Endothelial cell of umbilical vein (primary cell): Measurements from ENCODE around the gene NSD2. TPM values are rescaled to one million over a fixed set of nuclear protein-coding genes. Genes with fewer than 3 reads are reported as not detected.

ENCODE experiments used
- BruUV-seq: library from RNA; stranded (reverse); fragments of 400-500 nt; replicated peaks from 2 replicates; lab custom pipeline; 2021; lab: Mats Ljungman, UMichigan
- CTCF ChIA-PET: fragments of 300-600, 350-600 bp; sonication (Branson Sonifier 250); formaldehyde crosslinking; loops from one replicate; lab custom pipeline; 2021; ENCODE audit warnings: antibody characterized with exemption, inconsistent platforms; lab: Charles Lee
- POLR2A ChIA-PET: fragments of 300-600, 350-600 bp; sonication (Branson Sonifier 250); formaldehyde crosslinking; loops from one replicate; lab custom pipeline; 2021; ENCODE audit warnings: antibody characterized with exemption, inconsistent platforms; lab: Charles Lee
- DNase-seq: peaks from one replicate; pipeline ENCODE4 v3.0.0-alpha.2; 2011; ENCODE audit warnings: low read depth, low spot score
- FAIRE-seq: peaks from 2 replicates; lab custom pipeline; 2011; peaks lifted over from hg19 to GRCh38; lab: Jason Lieb, UNC
- H2AFZ ChIP-seq: 2 replicates; pipeline ENCODE4 v1.6.0; 2012; ENCODE audit warnings: low read depth, low read length, control low read depth, inconsistent platforms
- H3K27ac ChIP-seq: 2 replicates; pipeline ENCODE4 v1.5.1; 2011; ENCODE audit warnings: low read depth, mild to moderate bottlenecking, control low read depth, low read length, moderate library complexity; ENCODE audit not compliant: insufficient read depth
- H3K27me3 ChIP-seq, 2 experiments: 2 replicates each; pipeline versions ENCODE4 v1.6.0 to v1.6.1; 2011; ENCODE audit warnings: low read length in 2 of 2, mixed read lengths in 1 of 2; ENCODE audit not compliant: control insufficient read depth in 2 of 2, insufficient read depth in 2 of 2
- H3K36me3 ChIP-seq, 2 experiments: 2 replicates in 1 of 2; 3 replicates in 1 of 2; pipeline ENCODE4 v1.5.1; 2011; ENCODE audit warnings: low read length in 2 of 2, mild to moderate bottlenecking in 1 of 2, moderate library complexity in 1 of 2; ENCODE audit not compliant: control insufficient read depth in 2 of 2, insufficient read depth in 2 of 2; ENCODE audit errors: extremely low read depth in 1 of 2
- H3K4me1 ChIP-seq: 3 replicates; pipeline ENCODE4 v1.5.1; 2011; ENCODE audit warnings: mild to moderate bottlenecking, low read length; ENCODE audit not compliant: control insufficient read depth, insufficient read depth; ENCODE audit errors: extremely low read depth
- H3K4me2 ChIP-seq: 2 replicates; pipeline ENCODE4 v1.6.1; 2011; ENCODE audit warnings: low read length, control low read depth, mixed read lengths; ENCODE audit not compliant: insufficient read depth
- H3K4me3 ChIP-seq, 3 experiments: fragments of 200-600 bp in 1 of 3; sonication (generic), shearing (Covaris generic) in 1 of 3; replicated peaks in 1 of 3; 2 replicates each; pipeline ENCODE4 v1.5.1; 2011 to 2016; ENCODE audit warnings: control low read depth in 3 of 3, low read length in 3 of 3, mild to moderate bottlenecking in 2 of 3, inconsistent platforms in 1 of 3, low read depth in 1 of 3, moderate library complexity in 1 of 3; ENCODE audit not compliant: insufficient read depth in 1 of 3
- H3K79me2 ChIP-seq: 2 replicates; pipeline ENCODE4 v1.6.0; 2012; ENCODE audit warnings: low read length, inconsistent platforms; ENCODE audit not compliant: control insufficient read depth, insufficient read depth
- H3K9ac ChIP-seq: replicated peaks from 2 replicates; pipeline ENCODE3; 2011; ENCODE audit warnings: low read length, control low read depth; ENCODE audit not compliant: insufficient read depth; ENCODE audit errors: extremely low read depth
- H3K9me1 ChIP-seq: replicated peaks from 3 replicates; pipeline ENCODE4 v1.6.0; 2011; ENCODE audit warnings: mild to moderate bottlenecking, low read length; ENCODE audit not compliant: control insufficient read depth, insufficient read depth; ENCODE audit errors: extremely low read depth
- H3K9me3 ChIP-seq: replicated peaks from 2 replicates; pipeline ENCODE4 v1.5.1; 2012; ENCODE audit warnings: low read length, inconsistent platforms; ENCODE audit not compliant: control insufficient read depth, insufficient read depth
- H4K20me1 ChIP-seq: replicated peaks from 2 replicates; pipeline ENCODE3; 2011; ENCODE audit warnings: mild to moderate bottlenecking, low read length; ENCODE audit not compliant: control insufficient read depth, insufficient read depth; ENCODE audit errors: extremely low read depth
- CTCF ChIP-seq, 2 donors: IDR thresholded peaks; 1 replicate in 1 of 2; 2 replicates in 1 of 2; pipeline ENCODE4 v1.5.1; 2011; ENCODE audit warnings: low read length in 2 of 2, mild to moderate bottlenecking in 2 of 2, moderate library complexity in 2 of 2, control low read depth in 1 of 2, inconsistent platforms in 1 of 2, low read depth in 1 of 2; ENCODE audit not compliant: insufficient read depth in 1 of 2; ENCODE audit errors: extremely low read depth in 1 of 2
- GATA2 ChIP-seq: IDR thresholded peaks from 2 replicates; pipeline ENCODE4 v1.7.0; 2011; ENCODE audit warnings: low read depth, mild to moderate bottlenecking, moderate library complexity, mixed read lengths, low read length; ENCODE audit not compliant: insufficient read length, insufficient read depth
- MYC ChIP-seq: IDR thresholded peaks from one replicate; pipeline ENCODE4 v1.6.1; 2011; ENCODE audit warnings: mild to moderate bottlenecking, low read depth, low read length
- POLR2AphosphoS5 ChIP-seq: IDR thresholded peaks from 2 replicates; pipeline ENCODE4 v1.6.1; 2012; ENCODE audit warnings: low read depth, mild to moderate bottlenecking, control low read depth, low read length, moderate library complexity; ENCODE audit not compliant: insufficient read depth
- dilution Hi-C: fragments of 300-500 bp; cut with MboI; formaldehyde crosslinking; loops from one replicate; pipeline ENCODE4 v1.15.0; 2019; ENCODE audit warnings: low sequenced_read_pairs; ENCODE audit not compliant: extremely low pct_ligation_motif_present
- intact Hi-C: fragments of 100-400 bp; cut with micrococcal nuclease; formaldehyde crosslinking; loops from one replicate; pipeline ENCODE4 v1.10.0; 2022
- polyA plus RNA-seq, 4 experiments: library from polyadenylated mRNA; depleted of rRNA in 3 of 4; stranded (reverse) in 3 of 4; unstranded in 1 of 4; fragments of >200 nt; gene quantifications; 2 replicates each; pipeline versions ENCODE4 v1.2.1 to v1.2.3, GENCODE V29; 2011 to 2012; ENCODE audit warnings: missing spikeins in 1 of 4
- total RNA-seq: library from RNA; stranded (reverse); gene quantifications from 2 replicates; pipeline ENCODE4 v1.2.3, GENCODE V29; 2021

NSD2 gene
- total and polyA plus RNA-seq, 2 donors (not counting 3 experiments of a cell fraction or from before 2014, with no cell fraction given): 31.3 to 171 TPM

DNA sequence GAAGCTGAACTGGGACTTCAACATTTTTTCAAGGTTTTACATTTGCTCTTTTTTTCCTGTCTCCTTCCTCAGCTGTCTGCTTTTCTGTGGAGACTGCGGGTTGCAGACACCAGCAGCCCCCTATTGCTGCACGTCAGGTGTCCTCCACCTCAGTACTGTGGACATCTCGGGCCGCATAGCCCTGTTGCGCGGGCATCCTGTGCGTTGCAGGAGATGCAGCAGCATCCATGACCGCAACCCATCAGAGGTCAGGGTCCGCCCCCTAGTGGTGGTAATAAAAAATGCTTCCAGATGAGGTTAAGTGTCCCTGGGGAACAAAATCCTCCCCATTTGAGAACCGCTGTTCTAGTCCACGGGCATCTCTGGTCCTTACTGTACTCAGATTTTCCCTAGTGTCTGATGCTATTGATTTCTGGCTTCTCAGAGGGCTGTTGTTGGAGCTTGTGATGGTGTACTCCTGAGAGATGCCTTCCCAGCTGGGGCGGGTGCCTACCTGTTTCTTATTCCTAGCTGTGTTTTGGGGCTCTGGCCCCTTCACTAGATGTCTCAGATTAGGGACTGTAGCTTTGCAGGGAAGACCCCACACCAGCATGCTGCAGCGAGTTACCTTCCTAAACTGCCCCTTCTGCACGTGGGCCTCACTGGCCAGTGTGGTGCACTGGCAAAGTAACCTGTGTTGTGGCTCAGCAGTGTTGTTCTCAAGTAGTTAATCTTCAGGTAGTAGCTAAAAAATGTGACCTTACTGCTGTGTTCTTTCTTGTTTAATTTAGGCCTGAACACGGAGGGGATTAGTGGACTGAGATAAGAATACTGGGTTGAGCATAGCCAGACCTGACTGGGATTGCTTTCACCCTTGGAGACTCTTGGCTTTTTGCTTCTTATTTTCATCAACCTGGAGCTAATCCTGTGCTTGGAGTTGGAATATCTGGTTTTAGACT, 28.2 kb downstream of the NSD2 start:
- Histone ChIP-seq H3K4me2 (no peak overlapping the region), H3K4me3 (no peak overlapping the region), H3K9me1 (no peaks in the 10 kb centered on the region), H3K9me3 (no peaks in the 10 kb centered on the region), H3K4me1 (peaks cover 5% of the 10 kb centered on the region), H3K79me2 (peaks cover 95% of the 10 kb centered on the region), H3K27ac (no peak overlapping the region), H3K36me3 (peaks cover 5 to 14% of the 10 kb centered on the region in 2 experiments), H4K20me1 (no peaks in the 10 kb centered on the region), H3K9ac (no peak overlapping the region), H2AFZ (no peak overlapping the region), H3K27me3 (no peaks in the 10 kb centered on the region)
- no TSS peak for BruUV-seq
- POLR2A ChIA-PET: no interaction called here
- DNase-seq: peak; percentile 74
- dilution Hi-C loops (no loop called here), intact Hi-C loops (loop anchor here (1.0 to 2.0 kb wide), 5 partner anchors 29 to 151 kb away; partner anchors contain the start of gene LETM1)
- CTCF ChIA-PET: interaction anchor here (0.5 to 5.7 kb wide), 23 partner anchors 10 to 152 kb away, joined by 3 to 43 read pairs (median 9); partner anchors contain the start of genes LETM1 and NSD2
- TF ChIP-seq POLR2AphosphoS5: no peak
- TF ChIP-seq CTCF (IDR thresholded peaks at IDR 0.05; ENCODE audit: extremely low read depth in 1 of 2, insufficient read depth in 1 of 2, low read depth in 1 of 2, low read length in 2 of 2): peak; percentile 79 to 94
- TF ChIP-seq MYC: no peak
- no peak for TF ChIP-seq GATA2
- FAIRE-seq: peak; percentile 79
